Epidermal melanocyte (primary cell): ENCODE measurements around the gene CIPC.

Experiments used
- DNase-seq: peaks from one replicate; pipeline ENCODE4 v3.0.0; 2011; ENCODE audit warnings: low spot score; ENCODE audit not compliant: insufficient read length

The CIPC gene

DNA sequence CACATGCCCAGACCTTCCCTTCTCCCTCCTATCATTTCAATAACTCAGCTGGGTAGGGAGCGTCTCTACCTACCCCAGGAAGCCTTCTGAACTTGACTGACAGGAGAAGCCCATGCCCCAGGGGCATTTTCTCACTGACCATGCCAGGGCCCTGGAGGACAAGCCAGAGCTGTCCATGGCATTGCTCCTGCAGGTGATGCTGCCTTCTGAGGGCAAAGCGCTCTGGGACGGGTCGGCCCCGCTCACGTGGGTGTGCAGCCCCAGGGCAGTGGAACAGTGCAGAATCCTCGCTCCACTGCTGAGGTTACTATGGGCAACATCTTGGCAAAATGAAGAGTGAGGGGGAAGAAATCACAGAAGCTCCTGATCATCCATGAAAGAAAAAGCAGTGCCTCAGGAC is 28.5 kb upstream of the CIPC start:
- no peak for DNase-seq

DNA sequence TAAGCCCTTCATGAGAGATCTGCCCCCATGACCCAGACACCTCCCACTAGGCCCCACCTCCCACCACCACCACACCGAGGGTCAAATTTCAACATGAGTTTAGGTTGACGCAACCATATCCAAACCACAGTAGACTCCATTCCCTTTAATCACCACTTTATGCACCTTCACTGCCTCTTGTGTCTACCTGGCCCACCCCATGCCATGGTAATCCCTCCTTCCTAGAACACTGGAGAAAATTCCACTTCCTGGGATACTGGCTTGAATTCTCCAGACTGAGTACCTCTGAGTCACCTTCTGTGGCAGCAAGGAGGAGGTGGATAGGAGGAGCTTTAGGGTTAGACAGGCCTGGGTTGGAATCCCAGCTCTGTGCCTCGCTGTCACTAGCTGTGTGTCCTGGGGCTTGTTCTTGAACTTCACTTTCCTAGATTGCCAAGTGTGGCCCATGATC is 26.1 kb upstream of the CIPC start:
- DNase-seq, result no peak

DNA sequence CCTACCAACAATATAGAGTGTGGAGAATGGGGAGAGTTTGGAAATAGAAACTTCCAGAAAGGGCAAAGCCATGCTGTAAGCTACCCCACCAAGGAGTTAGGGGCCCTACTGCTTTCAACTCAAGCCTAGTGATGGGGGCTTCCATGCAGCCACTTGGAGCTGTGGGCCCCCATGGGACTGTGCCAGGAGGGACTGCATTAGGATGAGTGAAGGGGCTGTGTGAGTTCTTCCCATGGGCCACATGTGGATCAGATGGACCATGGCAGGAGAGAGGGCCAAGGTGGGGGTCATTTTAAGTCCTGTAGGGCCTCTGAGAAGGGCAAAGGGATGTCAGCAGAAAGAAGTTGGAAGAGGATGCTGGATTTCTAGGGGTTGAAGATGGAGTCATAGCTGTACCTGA is 23.1 kb upstream of the CIPC start:
- no peak for DNase-seq

DNA sequence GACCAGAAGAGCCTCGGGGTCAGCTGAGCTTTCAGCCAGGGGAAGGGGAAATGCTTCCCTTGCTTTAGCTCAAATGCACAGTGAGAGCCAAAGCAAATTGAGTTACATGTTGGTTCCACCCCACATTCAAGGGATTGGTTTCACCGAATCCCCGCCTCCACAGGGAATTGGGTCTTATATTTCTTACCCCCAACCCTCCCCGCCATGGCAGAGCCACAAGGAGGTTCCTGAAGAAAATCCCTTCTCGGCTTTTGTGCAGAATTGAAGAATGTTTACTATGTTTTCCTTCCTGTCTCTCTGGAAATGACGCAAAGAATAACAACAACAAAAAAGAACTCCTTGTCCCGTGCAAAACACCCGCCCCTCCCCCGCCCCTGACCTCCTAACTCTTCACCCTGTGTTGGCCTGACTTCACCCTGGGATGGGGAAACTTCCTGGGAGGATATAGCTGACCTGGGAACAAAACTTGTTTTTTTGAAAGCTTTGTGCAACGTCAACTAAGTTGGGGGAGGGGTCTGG is 21.9 kb upstream of the CIPC start:
- no peak for DNase-seq

DNA sequence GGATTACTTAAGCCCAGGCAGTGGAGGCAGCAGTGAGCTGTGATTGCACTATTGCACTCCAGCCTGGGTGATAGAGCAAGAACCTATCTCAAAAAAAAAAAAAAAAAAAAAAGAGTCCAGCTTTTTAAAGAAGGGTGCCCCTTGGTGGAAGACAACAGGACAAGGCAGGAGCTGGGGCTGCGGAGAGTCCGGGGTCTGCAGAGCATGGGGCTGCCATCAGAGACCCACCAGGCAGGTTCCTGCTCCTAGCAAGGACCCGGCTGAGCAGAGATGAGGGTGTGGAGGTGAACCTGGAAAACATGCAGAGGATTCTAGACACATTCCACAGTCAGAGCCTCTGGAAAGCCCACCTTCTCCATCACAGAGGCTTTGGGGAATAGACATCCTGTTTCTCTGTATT is 21.0 kb upstream of the CIPC start:
- DNase-seq, result no peak

DNA sequence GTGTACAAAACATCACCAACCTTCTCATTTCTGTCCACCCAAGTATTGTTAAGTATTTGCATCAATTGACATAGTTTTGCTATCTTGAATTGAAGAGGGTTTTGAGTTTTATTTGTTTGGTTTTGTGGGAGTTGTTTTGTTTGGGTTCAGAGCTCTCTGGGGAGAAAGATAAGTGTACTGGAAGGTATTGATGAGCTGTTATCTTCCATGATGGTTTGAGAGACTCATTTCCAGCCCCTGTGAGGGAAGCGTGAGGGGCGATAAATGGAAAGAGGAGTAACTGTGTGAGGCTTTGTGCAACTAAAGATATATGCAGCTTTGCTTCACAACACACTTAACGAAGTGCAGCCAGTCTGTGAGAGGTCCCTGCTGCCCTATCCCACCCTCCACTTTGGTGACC is 15.7 kb upstream of the CIPC start:
- no peak for DNase-seq

DNA sequence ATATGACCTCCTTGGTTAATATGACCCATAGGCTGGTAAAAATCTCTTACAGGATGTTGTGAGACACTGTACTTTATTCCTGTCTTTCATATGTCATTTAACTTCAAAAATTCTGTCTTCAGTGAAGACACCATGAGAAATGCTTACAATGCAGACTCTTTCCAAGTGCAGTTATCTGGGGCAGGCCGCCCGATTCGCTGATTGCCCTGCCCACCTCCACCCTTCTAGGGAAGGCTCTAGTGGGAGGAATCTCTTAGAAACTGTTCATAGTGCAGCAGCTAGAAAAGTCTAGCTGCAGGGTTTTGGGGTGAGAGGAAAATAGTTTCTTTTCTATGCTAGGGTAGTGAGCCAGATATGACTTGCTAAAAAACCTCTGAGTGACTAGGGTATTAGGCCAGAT is 15.0 kb upstream of the CIPC start:
- no peak for DNase-seq

DNA sequence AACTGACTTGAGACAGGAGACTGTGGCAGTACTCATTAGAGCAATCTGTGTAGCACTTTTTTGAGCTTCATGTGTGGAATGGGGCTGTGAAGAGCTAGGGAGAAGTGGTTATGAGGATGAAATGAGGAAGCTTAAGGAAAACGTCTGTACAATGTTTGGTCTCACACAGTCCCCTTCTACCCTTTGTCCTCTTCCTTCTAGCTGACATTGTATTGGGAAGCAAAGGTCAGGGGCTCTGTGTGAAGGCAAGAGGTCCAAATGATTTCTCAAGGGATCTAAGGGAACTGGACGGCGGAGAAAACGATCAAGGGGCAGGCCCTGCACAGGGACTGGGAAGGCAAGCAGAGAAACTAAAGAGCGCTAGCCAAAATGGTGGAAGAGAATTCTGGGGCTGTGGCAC is 13.1 kb upstream of the CIPC start:
- no peak for DNase-seq

DNA sequence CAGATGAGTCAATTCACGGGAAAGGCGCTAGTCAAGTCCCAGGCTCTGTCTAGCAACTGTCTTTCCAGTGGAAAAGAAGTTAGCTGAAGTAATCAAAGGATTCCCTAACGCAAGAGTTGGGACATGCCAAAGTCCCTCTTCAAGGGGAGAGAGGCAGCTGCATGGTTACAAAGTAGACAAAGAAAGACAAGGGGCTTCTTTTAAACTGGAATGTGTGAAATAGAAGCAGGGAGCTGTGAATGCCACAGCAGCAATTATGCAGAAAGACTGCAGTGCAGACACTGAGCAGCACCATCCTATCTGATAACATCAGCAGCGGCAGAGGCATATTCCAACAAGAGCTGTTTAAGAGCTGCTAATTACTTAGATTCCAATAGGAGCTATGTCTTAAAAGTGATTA is 12.5 kb upstream of the CIPC start:
- DNase-seq, result no peak

DNA sequence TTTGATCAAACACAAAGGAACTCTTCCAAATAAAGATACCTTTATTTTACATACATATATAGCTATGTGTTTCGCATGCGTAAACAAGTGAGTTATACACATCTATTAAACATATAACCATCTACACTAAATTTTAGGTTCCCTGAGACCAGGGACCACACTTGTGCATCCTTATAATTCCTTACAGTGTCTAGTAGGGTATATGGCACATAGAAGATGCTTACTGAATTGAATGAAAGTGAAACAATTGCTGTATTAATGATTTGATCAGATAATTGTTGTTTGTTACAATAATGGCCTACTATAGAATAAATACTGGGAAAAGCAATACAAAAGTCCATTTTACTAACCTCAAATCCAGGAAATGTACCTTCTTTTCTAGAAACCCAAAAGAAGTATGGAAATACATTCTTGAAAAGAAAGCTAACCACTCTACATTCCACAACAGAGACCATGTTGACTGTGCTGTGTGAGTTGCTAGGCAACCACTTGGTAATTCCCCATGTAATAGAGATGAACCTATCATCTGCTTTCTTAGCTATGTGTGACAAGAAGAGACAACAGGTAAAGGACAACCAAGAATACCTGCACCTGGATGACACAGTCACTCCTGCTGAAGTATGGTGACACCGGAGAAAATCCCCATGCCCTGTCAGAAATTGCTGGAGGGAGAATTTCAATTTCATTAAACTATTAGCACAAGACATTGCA is 11.9 kb upstream of the CIPC start:
- no peak for DNase-seq

DNA sequence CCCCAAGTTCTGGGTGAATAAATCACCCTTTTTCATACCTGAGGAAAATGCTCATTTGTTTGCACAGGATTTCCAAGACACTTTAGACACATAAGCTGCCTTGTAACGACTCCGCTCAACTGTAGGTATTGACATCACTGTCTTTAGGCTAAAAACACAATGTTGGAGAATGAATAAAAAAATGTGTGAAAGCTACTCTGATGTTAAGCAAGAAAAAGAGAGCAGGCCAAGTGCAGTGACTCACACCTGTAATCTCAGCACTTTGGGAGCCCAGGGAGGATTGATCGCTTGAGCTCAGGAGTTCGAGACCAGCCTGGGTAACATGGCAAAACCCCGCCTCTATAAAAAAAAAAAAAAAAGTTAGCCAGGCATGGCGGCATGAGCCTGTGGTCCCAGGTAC is 11.1 kb upstream of the CIPC start:
- no peak for DNase-seq

DNA sequence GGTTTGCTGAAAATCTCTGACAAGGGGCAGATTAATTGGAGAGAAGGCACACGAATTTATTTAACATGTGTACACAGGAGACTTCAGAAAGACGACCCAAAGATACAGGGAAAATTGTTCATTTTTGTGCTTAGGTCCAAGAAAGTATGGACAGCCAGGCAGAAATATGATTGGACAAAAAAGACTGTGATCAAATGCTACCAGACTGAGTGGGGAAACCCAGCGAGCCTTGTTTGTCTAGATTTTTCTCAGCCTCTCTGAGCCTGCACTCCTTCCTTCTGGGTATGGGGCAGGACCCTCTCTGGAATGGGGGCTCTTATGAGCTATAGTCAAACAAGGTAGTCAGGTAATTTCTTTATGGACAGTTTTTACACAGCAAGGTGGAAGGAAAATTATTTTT is 10.4 kb upstream of the CIPC start:
- DNase-seq, result no peak

DNA sequence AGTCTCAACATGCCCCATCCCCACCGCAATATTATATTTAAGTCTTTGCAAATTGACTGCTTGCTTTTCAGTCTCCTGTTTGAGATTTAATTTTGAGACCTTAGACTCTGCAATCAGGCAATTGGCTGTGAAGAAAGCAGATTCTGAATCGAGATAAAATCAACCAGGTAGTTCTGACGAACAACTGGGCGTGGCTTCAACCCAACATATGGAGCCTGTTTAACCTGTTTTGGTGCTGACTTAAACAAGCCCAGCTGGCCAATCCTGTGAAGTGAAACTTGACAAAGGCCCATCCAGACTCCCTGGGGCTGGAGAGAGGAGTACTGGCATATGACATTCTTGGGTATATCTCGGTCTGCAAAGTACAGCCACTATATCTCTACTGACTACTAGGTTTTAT is 9.8 kb upstream of the CIPC start:
- no peak for DNase-seq

DNA sequence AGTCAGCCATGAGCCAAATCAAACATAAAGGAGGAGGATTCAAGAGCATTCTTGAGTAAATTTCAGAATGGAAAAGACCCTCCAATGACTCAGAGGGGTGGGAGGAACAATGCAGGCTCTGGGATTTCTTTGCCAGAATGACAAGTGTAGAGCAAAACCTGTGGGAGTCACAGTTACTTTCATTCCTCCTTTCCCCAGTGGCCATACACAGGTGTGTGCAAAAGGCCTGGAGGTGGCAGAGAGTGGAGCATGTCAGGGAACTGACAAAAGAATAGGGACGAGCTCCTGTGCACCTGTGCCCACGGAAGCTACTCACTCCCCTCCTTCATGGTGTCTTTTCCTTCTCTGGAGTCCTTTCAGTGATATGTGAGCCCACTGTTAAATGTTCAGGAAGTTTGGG is 9.4 kb upstream of the CIPC start:
- no peak for DNase-seq

DNA sequence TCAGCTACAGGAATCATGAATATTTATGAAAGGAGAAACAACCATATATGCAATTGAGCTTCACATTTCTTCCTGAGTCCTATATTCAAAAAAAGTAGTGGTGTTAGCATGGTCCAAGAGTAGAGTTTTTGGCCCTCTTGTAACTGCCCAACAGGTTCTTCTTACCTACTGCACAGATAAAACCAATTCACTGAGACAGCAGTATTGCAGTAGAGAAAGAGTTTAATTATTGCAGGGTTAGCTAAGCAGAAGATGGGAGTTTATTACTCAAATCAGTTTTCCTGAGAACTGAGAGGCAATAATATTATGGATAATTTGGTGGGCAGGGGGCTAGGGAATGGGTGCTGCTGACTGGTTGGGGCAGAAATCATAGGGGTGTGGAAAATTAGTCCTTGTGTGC is 6.5 kb upstream of the CIPC start:
- no peak for DNase-seq

DNA sequence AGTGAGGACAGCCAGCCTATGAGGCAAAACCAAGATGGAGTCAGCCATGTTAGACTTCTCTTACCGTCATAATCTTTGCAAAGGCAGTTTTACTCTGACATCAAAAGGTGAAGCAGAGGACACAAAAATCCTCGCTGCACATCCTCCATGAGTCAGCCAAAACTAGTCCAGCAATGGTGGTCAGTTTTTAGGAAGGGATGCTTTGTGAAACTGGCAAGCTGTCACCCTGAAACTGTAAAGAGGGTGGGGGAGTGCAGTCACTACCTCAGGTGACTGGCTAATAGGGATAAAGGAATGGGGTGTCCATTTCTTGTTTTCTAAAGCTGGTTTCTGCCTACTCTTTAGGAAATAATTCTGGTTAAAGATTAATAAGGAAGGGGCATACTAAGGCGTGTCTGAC is 5.4 kb upstream of the CIPC start:
- DNase-seq, result no peak

DNA sequence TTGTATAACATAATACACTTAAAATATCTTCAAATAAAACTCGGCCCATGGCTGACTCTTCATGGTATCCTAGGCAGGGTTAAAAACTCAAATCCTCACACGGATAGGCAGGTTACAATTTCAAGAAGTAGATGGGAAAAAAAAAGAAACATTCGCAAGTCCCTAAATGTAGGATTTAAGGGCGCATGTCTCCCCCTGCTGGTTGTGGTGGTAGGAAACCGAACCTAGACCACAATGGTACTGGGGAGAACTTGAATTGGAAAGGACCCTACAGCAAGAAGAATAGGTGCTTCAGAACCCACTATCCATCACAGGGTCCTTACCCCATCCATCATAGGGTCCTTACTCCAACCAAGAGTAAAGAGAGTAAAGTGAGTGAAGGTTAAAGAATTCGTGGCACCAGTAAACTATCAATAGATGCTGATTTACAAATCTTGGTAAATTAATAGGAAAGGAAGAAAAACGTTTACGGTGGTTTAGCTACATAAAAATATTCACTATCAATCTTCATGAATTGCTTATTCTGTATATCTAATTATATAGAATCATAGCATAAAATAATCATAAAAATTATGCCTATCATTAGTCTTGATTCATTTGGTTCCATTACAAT is 3.3 kb upstream of the CIPC start:
- peak; percentile 73 for DNase-seq

DNA sequence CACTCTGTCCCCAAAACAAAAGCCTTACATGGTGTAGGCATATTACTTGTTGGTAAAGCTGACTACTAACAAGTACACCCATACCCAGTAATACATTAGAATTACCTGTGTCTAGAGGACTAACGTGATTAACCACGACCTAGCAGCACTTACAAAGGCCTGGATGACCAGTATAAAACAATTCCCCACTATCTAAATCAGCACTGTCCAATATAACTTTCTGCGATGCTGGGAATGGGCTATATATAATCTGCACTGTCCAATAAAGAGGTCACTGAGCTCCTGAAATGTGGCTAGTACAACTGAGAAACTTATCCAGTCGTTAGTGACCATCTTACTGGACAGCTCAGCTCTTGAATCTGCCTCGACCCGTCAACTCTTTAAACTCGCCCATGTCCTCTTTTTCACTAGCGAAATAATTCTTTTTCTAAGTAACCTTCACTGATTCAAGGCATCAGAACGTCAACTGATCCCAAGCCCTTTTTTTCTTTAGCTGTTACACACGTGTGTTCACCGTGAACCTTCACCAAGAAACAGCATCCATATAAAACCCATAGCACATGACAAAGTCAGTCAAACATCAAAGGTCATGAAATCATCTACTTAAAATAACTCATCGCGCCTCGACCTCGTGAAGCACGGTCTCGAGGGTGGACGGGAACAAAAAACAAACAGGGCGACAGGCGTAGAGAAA is 905 bp upstream of the CIPC start:
- no peak for DNase-seq

DNA sequence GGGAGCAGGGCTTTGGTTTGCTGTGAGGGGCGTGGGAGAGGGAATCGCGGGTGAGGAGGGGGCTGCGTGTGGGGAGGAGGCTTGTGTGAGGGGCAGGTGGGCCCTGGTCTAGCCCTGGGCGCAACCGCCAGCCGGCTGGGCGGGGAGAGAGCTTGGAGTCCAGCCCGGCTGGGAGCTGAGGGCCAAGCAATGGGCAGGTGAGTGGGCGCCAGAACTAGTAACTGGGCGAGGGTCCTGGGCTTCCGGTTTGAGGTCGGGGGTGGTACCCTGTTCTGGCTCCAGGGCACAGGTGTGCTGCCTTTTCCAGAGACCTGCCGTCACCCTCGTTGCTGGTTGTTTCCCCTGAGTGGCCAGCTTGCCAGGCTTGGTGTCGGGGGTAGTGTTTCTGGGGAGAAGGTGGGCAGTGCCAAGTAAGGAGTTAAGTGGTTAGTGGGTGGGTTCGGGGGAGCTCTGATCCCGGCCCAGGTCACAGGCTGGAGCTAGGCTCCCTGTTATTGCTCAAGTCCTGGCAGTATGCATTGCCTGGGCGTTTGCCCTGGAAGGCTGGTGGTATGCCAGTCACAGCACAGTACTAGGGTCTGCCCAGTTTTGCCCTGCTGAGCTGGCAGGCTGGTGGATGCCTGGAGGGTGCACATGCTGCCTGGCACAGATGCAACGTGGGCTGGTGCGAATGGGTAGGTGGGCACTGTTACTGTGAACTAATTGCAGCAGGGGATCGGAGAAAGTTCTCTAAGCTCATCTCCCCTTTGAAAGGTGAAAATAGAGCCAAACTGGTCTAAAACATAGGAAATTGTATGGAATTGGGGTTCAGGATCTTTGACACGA is 683 bp downstream of the CIPC start:
- DNase-seq, result no peak

DNA sequence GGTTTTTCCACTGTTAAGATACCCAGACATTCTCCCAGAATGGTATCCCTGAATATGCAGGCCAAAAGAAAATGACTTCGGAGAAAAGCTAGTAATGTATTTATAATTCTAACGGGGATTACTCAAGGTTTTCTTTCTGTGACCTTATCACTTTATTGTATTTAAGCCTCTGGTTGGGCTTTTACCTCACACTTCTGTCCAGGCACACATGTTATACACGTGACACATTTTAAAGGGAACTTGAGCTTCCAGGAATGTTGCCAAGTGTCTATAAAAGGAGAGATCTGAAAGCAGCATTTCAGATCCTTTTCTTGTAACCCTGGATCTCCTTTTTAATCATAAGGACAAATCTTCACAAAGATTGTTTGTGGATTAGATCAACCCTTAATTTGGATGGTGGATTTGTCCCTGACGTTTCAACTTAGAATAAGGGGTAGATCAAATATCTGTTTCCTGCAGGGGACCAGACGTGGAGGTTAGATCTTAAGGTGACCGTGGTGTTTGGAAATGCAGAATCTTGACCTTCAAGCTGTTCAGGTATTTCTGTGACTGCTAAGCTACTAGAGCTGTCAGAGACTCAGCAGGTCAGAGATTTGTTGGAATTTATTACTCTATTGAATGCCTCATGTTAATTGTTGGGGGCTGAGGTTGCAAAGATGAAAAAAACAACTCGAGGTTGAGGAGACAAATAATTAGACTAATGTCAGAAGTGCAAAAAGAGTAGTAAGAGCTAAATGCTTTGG is 1.5 kb downstream of the CIPC start:
- peak; percentile 48 for DNase-seq

DNA sequence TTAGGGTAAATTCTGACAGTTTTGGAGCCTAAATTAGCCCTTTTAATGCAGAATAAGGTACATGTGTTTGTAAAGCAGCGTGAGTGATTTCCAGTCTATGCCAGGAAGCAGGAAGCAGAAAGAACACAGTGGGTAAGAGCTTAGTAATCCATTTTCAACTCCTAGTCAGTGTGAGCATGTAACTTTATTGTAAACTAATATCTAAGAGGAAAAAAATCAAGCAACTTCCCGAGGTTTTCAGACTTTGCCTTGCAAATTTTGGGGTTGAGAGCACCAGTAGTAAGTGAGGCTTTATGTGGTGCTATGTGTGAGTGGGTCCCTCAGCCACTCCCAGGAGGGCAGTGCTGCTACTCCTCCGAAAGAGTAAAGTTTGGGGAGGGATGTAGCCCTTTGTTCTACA is 2.9 kb downstream of the CIPC start:
- no peak for DNase-seq
